Kidney epithelial cell (primary cell): Measurements from ENCODE around the gene PAH. TPM values are rescaled to one million over a fixed set of nuclear protein-coding genes. Genes with fewer than 3 reads are reported as not detected.

Experiments used
- DNase-seq: peaks from one replicate; pipeline ENCODE4 v3.0.0-alpha.2; 2010; ENCODE audit warnings: low read depth
- H3K27me3 ChIP-seq: 2 replicates; pipeline ENCODE4 v1.6.0; 2011; ENCODE audit warnings: low read length; ENCODE audit not compliant: control insufficient read depth, insufficient read depth
- H3K36me3 ChIP-seq: 2 replicates; pipeline ENCODE4 v1.5.1; 2011; ENCODE audit warnings: low read length; ENCODE audit not compliant: control insufficient read depth, insufficient read depth
- H3K4me3 ChIP-seq: 2 replicates; pipeline ENCODE4 v1.5.1; 2011; ENCODE audit warnings: low read depth, mild to moderate bottlenecking, control low read depth, low read length
- CTCF ChIP-seq: IDR thresholded peaks from 2 replicates; pipeline ENCODE4 v1.5.1; 2011; ENCODE audit warnings: mild to moderate bottlenecking, moderate library complexity, low read length, control low read depth, inconsistent platforms; ENCODE audit not compliant: insufficient read depth, poor library complexity, severe bottlenecking
- total RNA-seq: library from RNA; depleted of rRNA; stranded (reverse); fragments of >200 nt; gene quantifications from 2 replicates; pipeline ENCODE4 v1.2.3, GENCODE V29; 2015

PAH gene
- total RNA-seq, 1 donor from 2014 or later: 1.1 TPM

GRCh38 chr12:102816816-102817434 is 100.1 kb downstream of the PAH start:
- no peak for DNase-seq
- Histone ChIP-seq H3K4me3 (no peak overlapping the region), H3K27me3 (peaks cover 3% of the 10 kb centered on the region), H3K36me3 (no peaks in the 10 kb centered on the region)
- peak; percentile 74 for TF ChIP-seq CTCF

- H3K27me3 ChIP-seq: peaks cover 3% of the 10 kb centered on the region
- no peak for DNase-seq
- no peaks in the 10 kb centered on the region for H3K36me3 ChIP-seq
- no peak for TF ChIP-seq CTCF
- no peak overlapping the region for H3K4me3 ChIP-seq
These were observed 102.2 kb downstream of the PAH start for GRCh38 chr12:102814691-102815367.

- TF ChIP-seq CTCF: no peak
These were observed 104.7 kb downstream of the PAH start for GRCh38 chr12:102812344-102812743.

GRCh38 chr12:102811110-102811737 is 105.8 kb downstream of the PAH start:
- peak; percentile 62 for TF ChIP-seq CTCF
- H3K36me3 ChIP-seq: no peaks in the 10 kb centered on the region
- no peak for DNase-seq

More at GRCh38 chr12:102812344-102812743, 104.7 kb downstream of the PAH start:
- H3K4me3 ChIP-seq: no peak overlapping the region
- H3K27me3 ChIP-seq: peaks cover 3% of the 10 kb centered on the region
- DNase-seq: no peak
- H3K36me3 ChIP-seq: no peaks in the 10 kb centered on the region

GRCh38 chr12:102808412-102808811 is 108.6 kb downstream of the PAH start:
- peaks cover 3% of the 10 kb centered on the region for H3K27me3 ChIP-seq
- DNase-seq: no peak
- H3K4me3 ChIP-seq: no peak overlapping the region
- no peaks in the 10 kb centered on the region for H3K36me3 ChIP-seq
- TF ChIP-seq CTCF: no peak

More at GRCh38 chr12:102811110-102811737, 105.8 kb downstream of the PAH start:
- Histone ChIP-seq H3K27me3 (peaks cover 3% of the 10 kb centered on the region), H3K4me3 (no peak overlapping the region)
